GM20431 (cell line): Measurements from ENCODE around the gene CCDC158.
"Not testable (repeated sequence)": the region's sequence is repeated elsewhere in the genome, so short reads cannot be mapped to it uniquely, and the experiment has no call there.

Experiments
- in situ Hi-C: fragments of 300-500 bp; cut with MseI, MboI; formaldehyde crosslinking; loops from one replicate; pipeline ENCODE4 v1.15.0; 2020; ENCODE audit warnings: low sequenced_read_pairs; ENCODE audit not compliant: unreplicated experiment

CCDC158 gene

GRCh38 chr4:76430519-76431388 is 9.8 kb upstream of the CCDC158 start:
- in situ Hi-C loops = no loop called here

GRCh38 chr4:76429636-76430035 is 8.7 kb upstream of the CCDC158 start:
- in situ Hi-C loops = no loop called here

- in situ Hi-C loops = no loop called here
Measured at GRCh38 chr4:76426272-76426671, 5.3 kb upstream of the CCDC158 start.

GRCh38 chr4:76423159-76423558 is 2.2 kb upstream of the CCDC158 start:
- in situ Hi-C loops = not testable (repeated sequence)

- in situ Hi-C loops = no loop called here
Measured at GRCh38 chr4:76420188-76420761, 666 bp downstream of the CCDC158 start.

- in situ Hi-C loops = no loop called here
Measured at GRCh38 chr4:76410636-76411035, 10.3 kb downstream of the CCDC158 start.

- in situ Hi-C loops = no loop called here
Measured at GRCh38 chr4:76407440-76408119, 13.4 kb downstream of the CCDC158 start.

- in situ Hi-C loops = no loop called here
Measured at GRCh38 chr4:76406081-76406480, 14.9 kb downstream of the CCDC158 start.

GRCh38 chr4:76401654-76402053 is 19.3 kb downstream of the CCDC158 start:
- in situ Hi-C loops = no loop called here

GRCh38 chr4:76388160-76388908 is 32.6 kb downstream of the CCDC158 start:
- in situ Hi-C loops = no loop called here

- in situ Hi-C loops = no loop called here
Measured at GRCh38 chr4:76386566-76387305, 34.2 kb downstream of the CCDC158 start.

GRCh38 chr4:76385974-76386373 is 35.0 kb downstream of the CCDC158 start:
- in situ Hi-C loops = no loop called here

- in situ Hi-C loops = no loop called here
Measured at GRCh38 chr4:76384052-76384451, 36.9 kb downstream of the CCDC158 start.

- in situ Hi-C loops = no loop called here
Measured at GRCh38 chr4:76383001-76383400, 37.9 kb downstream of the CCDC158 start.

- in situ Hi-C loops = no loop called here
Measured at GRCh38 chr4:76381986-76382385, 39.0 kb downstream of the CCDC158 start.

GRCh38 chr4:76380561-76380960 is 40.4 kb downstream of the CCDC158 start:
- in situ Hi-C loops = no loop called here

GRCh38 chr4:76377911-76378310 is 43.0 kb downstream of the CCDC158 start:
- in situ Hi-C loops = no loop called here

- in situ Hi-C loops = no loop called here
Measured at GRCh38 chr4:76377481-76377901, 43.5 kb downstream of the CCDC158 start.

- in situ Hi-C loops = no loop called here
Measured at GRCh38 chr4:76376534-76376933, 44.4 kb downstream of the CCDC158 start.

- in situ Hi-C loops = no loop called here
Measured at GRCh38 chr4:76375703-76376102, 45.2 kb downstream of the CCDC158 start.
